RCC 7860 (cell line): Measurements from ENCODE around the gene ARIH1.

Experiments used
- DNase-seq: peaks from one replicate; pipeline ENCODE4 v3.0.0-alpha.2; 2015; ENCODE audit warnings: low spot score
- FAIRE-seq: peaks from 2 replicates; lab custom pipeline; 2012; peaks lifted over from hg19 to GRCh38; lab: Jason Lieb, UNC

Gene ARIH1

GRCh38 chr15:72538931-72539330, 64.8 kb downstream of the ARIH1 start:
- peak; percentile 16 for DNase-seq
- no peak for FAIRE-seq

DNA sequence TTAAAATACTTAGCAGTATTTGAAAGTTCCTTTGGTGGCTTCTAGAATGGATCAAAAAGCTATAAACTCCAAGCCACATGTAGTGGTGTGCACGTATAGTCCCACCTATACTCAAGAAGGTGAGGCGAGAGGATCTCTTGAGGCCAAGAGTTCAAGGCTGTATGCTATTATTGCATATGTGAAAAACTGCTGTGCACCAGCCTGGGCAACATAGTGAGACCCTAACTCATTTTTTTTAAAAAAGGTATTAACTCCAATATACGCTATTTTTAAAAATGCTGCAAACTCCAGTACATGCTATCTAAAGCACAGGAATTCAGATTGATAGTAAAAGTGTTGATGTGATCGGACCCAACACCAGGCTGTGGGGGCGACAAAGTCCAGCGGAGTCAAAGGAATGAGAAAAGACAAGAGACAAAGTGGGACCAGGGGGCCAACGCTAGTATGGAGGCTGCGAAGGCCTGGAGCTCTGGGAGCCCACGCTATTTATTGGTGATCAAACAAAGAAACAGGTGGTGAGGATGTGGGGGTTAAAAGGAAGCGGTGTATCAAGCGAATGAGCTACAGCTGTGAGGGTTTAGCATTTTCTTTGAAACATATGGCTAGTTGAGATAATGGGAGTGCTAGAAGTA, 66.6 kb downstream of the ARIH1 start:
- DNase-seq (no peak), FAIRE-seq (no peak)

DNA sequence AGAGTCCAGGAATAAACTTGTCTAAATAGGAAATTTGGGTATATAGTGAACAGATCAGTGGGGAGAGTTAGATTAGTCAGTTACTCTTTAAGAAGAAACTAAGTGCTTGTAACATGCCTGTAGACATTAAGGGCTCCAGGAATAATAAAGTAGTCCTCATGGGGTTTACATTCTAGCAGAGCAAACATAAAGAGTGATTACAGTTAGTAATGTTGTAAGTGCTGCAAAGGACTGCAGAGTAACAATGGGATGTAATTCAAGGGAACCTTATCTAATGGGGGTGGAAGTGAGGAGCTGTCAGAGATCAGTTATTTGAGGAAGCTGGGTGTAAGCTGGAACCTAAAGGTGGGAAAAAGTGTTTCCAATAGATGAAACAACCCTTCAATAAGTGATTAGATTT, 67.5 kb downstream of the ARIH1 start:
- FAIRE-seq (no peak), DNase-seq (no peak)

- DNase-seq (no peak), FAIRE-seq (no peak)
Observed at GRCh38 chr15:72545156-72545555, 71.0 kb downstream of the ARIH1 start.

GRCh38 chr15:72554471-72555425, 80.6 kb downstream of the ARIH1 start:
- FAIRE-seq, result no peak

DNA sequence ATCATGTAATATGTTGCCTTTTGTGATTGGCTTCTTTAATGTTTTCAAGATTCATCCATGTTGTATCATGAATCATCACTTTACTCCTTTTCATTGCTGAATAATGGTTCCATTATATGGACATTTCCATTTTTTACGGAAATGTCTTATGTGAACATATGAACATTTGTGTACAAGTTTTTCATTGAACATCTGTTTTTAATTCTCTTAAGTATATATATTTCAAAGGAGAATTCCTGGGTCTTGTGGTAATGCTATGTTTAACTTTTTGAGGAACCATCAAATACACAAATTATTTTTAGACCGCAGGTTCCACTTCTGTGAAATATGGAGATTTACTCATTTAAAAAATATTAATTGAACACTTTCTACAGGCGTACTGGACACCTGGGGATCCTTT, 85.7 kb downstream of the ARIH1 start:
- FAIRE-seq (no peak), DNase-seq (no peak)

More at GRCh38 chr15:72554471-72555425, 80.6 kb downstream of the ARIH1 start:
- no peak for DNase-seq

GRCh38 chr15:72560458-72560857, 86.3 kb downstream of the ARIH1 start:
- no peak for FAIRE-seq

GRCh38 chr15:72562386-72562785, 88.3 kb downstream of the ARIH1 start:
- no peak for FAIRE-seq
- no peak for DNase-seq

More at GRCh38 chr15:72560458-72560857, 86.3 kb downstream of the ARIH1 start:
- no peak for DNase-seq

DNA sequence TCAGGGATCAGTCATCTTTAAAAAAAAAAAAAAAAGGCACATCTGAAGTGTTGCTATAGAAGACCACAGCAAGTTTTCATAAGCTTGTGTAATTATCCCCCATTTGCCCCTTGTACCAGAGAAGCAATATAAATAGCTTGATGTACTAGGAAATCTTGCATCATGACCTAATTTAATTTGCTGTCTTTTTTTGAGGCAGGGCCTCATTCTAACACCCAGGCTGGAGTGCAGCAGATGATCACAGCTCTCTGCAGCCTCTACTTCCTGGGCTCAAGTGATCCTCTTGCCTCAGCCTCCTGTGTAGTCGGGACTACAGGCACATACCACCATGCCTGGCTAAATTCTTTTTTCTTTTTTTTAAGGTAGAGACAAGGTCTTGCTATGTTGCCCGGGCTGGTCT, 88.7 kb downstream of the ARIH1 start:
- FAIRE-seq (no peak), DNase-seq (no peak)

DNA sequence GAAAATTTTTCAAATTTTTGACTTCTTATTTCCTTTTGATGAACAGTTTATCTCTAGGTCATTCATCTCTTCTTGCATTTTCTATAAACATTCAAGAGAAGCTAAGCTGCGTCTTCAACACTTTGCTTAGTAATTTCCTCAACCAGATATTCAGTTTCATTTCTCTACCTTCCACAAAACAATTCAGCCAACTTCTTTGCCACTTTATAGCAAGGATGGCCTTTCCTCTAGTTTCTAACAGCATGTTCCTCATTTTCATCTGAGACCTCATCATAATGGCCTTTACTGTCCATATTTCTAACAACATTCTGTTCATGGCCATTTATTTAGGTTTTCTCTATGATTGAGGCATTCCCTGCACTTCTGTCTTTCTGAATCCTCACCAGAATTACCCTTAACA, 90.0 kb downstream of the ARIH1 start:
- DNase-seq (no peak), FAIRE-seq (no peak)

GRCh38 chr15:72566973-72567372, 92.8 kb downstream of the ARIH1 start:
- FAIRE-seq (peak; percentile 42), DNase-seq (no peak)

GRCh38 chr15:72570059-72570458, 95.9 kb downstream of the ARIH1 start:
- no peak for FAIRE-seq
- no peak for DNase-seq

- DNase-seq (no peak), FAIRE-seq (no peak)
Observed at GRCh38 chr15:72579814-72580213, 105.7 kb downstream of the ARIH1 start.

- FAIRE-seq (no peak), DNase-seq (no peak)
Observed at GRCh38 chr15:72584006-72584405, 109.9 kb downstream of the ARIH1 start.

- FAIRE-seq (no peak), DNase-seq (no peak)
Observed at GRCh38 chr15:72585025-72585424, 110.9 kb downstream of the ARIH1 start.

- no peak for DNase-seq
- no peak for FAIRE-seq
Observed at GRCh38 chr15:72585476-72586058, 111.4 kb downstream of the ARIH1 start.

DNA sequence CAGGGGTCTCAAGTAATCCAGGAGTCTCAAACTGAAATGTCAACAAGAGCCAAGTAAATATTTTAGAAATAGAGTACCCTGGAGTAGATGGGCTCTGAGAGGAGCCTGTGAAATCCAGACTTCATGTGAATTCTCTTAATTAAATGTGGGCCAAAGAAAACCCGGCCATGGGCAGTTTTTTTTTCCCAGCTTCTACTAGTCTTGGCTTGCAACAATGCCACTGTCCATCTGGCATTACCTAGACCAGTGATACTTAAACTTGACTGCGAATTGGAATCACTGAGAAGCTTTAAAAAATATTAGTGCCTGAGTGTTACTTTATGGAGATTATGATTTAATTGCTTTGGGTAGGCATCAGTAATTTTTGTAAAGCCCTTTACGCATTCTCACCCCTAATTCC, 114.0 kb downstream of the ARIH1 start:
- DNase-seq (no peak), FAIRE-seq (no peak)

DNA sequence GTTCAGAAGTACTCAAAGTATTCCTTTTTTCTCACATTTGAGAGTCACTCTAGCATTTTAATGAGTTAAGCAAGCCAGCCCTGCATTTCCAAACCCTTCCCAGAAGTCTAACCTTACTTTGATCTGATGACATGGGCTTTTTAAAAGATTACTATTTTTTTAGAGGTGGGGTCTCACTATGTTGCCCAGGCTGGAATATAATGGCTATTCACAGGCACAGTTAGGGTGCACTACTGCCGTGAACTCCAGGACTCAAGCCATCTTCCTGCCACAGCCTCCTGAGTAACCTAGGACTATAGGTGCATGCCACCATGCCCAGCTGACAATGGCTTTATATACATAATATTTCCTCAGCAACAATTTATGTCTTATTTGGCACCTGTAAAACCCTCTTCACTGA, 116.3 kb downstream of the ARIH1 start:
- no peak for FAIRE-seq
- no peak for DNase-seq

DNA sequence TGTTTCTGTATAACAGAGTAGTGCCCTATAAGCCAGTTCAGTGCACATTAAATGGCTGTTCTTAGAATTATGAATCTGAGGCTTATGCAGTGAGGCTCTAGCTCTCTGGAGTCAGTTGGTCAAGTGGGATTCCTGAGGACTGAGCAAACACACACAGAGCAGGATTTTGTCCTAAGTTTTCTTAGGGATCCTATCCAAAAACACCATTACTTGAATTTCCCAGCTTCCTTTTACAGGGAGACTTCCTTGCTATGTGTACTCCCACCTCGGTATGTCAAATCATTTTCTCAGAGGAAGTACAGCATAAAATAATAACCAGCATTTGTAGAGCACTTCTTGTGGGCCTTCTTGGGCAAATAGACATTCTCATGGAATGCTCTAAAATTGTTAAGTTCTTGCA, 117.2 kb downstream of the ARIH1 start:
- no peak for FAIRE-seq
- no peak for DNase-seq

GRCh38 chr15:72592097-72592496, 118.0 kb downstream of the ARIH1 start:
- FAIRE-seq, result no peak
- DNase-seq, result no peak

DNA sequence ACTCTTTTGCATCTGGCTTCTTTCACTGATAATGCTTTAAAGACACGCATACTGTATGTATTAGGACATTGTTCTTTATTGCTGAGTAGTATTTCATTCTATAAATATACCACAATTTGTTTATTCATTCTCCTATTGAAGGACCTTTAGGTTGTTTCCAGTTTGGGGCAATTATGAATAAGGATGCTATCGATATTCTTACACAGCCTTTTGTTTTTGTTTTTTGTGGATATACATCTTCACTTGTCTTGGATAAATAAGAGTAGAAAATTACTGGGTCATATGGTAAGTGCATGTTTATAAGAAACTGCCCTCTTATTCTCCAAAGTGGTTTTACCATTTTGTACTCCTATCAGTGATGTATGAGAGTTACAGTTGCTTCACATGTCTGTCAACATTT, 118.5 kb downstream of the ARIH1 start:
- FAIRE-seq (no peak), DNase-seq (no peak)

DNA sequence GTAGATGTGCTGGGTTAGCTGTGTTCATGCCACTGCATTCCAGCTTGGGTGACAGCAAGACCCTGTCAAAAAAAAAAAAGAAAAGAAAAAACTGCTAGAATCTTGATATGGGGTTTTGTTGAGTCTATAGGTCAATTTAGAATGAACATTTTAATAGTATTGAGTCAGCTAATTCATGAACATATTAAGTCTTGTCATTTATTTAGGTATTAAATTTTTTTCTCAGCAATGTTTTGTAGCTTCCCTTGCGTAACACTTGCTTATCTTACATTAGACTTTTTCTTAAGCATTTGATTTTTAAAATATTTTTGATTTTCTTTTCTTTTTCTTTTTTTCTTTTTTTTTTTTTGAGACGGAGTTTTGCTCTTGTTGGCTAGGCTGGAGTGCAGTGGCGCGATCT, 119.7 kb downstream of the ARIH1 start:
- FAIRE-seq (no peak), DNase-seq (no peak)
